NCI-H2081 (cell line): ENCODE data around the gene RPS2.
"Not testable (repeated sequence)": the region's sequence is repeated elsewhere in the genome, so short reads cannot be mapped to it uniquely, and the experiment has no call there.

Experiments used
- DNase-seq, 2 experiments: peaks; one replicate each; lab custom pipeline; 2025; lab: John Stamatoyannopoulos, UW

Gene RPS2

DNA sequence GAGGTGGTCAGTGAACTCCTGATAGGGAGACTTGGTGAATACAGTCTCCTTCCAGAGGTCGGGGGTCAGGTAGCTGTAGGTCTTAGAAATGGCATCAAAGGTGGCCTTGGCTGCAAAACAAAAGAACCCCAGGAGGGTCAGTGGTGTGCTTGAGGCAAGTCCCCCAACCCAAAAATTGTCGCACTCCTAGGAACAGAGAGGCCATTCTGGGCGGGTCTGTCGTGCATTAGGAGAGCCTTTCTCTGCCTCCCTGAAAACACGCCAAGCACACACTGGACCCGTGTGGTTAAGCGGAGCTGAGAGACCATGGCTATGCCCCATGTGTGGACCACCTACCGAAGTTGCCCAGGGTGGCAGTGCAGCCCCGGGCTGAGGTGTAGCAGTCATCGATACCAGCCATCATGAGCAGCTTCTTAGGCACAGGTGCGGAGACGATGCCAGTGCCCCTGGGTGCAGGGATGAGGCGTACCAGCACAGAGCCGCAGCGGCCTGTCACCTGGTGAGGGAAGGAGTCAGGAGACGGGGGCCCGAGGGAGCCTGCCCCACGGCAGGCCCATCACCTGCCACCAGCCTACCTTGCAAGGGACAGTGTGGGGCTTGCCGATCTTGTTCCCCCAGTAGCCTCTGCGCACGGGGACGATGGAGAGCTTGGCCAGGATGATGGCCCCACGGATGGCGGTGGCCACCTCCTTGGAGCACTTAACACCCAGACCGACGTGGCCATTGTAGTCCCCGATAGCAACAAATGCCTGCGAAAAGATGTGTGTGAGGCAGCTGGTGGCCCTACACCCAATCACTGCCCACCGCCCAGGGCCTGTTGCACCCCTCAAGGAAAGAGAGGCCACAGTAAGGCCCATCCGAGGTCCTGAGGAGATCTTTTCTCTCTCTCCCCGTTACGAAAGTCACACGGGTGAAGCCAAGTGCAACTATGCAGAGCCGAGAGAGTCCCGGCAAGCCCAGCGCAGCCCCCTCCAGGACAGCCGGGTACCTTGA, 2.2 kb downstream of the RPS2 start:
- DNase-seq, result not testable (repeated sequence)

- peak in 1 of 2 experiments; percentile 26 for DNase-seq
These were observed 3.0 kb downstream of the RPS2 start for GRCh38 chr16:1961651-1962067.

- peak; percentile 51 to 77 for DNase-seq
These were observed 3.7 kb downstream of the RPS2 start for GRCh38 chr16:1960665-1961630.

DNA sequence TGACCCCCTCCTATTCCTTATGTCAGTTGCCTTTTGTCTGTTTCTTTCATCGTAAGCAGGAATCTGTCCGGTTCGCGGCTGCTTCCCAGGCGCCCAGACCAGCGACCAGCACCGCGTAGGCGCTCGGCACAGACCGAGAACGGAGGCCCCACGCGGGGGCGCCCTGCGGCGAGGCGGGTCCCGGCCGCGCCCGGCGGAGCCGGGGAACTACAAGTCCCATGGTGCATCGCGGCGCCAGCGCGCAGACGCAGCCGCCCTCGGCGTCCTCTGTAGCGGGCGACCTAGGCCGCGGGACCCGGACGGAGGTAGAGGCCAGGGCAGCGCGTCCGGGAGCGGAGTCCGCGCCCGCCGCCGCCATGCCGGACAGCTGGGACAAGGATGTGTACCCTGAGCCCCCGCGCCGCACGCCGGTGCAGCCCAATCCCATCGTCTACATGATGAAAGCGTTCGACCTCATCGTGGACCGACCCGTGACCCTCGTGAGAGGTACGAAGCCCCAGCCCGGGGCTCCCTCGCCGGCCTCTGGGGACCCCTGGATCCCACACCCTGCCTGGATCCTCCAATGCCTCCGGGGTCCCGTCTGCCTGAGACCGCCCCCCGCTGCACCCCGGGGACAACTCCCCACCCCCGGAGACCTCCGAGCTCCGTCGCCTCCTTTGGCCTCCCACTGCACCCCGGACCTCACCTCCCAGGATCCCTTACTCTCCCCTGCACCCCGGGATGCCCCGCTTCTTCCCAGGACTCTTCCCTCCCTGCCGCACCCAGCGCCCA, 5.2 kb downstream of the RPS2 start, which contains the start of gene NDUFB10:
NDUFB10 (plus strand) TSS at position 270 of the 771 bp plus-strand sequence; CDS start at position 357, 87 bp downstream.
- peak; percentile 83 to 88 for DNase-seq

- no peak for DNase-seq
These were observed 5.8 kb downstream of the RPS2 start for GRCh38 chr16:1958715-1959268.

GRCh38 chr16:1958143-1958491, 6.5 kb downstream of the RPS2 start:
- not testable (repeated sequence) for DNase-seq

DNA sequence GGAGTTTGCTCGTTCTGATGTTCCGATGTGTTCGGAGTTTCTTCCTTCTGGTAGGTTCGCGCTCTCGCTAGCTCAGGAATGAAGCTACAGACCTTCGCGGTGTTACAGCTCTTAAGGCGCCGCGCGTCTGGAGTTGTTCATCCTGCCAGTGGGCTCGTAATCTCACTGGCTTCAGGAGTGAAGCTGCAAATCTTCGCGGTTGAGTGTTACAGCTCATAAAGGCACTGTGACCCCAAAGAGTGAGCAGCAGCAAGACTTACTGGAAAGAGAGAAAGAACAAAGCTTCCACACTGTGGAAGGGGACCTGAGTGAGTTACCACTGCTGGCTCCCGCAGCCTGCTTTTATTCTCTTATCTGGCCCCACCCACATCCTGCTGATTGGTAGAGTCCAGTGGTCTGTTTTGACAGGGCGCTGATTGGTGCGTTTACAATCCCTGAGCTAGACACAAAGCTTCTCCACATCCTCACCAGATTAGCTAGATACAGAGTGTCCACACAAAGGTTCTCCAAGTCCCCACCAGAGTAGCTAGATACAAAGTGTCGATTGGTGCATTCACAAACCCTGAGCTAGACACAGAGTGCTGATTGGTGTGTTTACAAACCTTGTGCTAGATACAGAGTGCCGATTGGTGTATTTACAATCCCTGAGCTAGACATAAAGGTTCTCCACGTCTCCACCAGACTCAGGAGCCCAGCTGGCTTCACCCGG, 7.0 kb downstream of the RPS2 start:
- not testable (repeated sequence) for DNase-seq

DNA sequence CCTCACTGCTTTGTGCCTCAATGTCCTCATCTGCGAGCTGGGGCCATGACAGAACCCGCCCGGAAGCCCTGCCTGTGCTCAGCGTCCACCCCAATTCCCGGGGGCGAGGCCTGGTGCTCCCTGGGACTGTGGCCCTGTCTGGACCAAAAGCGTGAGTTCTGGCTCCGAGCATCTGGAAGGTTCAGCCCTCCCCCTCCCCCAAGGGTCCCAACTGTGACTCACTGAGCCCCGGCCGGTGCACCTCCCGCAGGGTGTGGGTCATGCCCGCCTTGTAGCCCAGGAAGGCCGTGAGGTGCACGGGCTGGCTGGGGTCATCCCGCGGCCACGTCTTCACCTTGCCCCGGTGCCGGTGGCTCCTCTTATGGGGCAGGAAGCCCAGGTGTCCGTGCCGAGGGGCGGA, 10.9 kb downstream of the RPS2 start:
- DNase-seq, result no peak

- no peak for DNase-seq
These were observed 14.1 kb downstream of the RPS2 start for GRCh38 chr16:1950559-1950958.

DNA sequence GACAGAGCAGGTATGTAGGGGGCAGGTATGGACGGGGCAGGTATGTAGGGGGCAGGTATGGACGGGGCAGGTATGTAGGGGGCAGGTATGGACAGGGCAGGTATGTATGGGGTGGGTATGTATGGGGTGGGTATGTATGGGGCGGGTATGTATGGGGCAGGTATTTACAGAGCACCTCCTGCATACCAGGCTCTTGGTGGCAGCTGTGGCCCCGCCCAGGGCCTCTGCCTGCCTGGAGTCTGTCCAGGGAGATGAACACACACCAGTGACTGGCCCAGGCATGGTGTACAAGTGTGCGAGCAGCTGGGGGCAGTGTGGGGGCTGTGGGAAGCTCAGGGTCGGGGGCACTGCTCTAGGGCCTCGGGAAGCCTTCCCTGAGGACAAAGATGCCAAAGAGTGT, 14.6 kb downstream of the RPS2 start:
- DNase-seq, result no peak

DNA sequence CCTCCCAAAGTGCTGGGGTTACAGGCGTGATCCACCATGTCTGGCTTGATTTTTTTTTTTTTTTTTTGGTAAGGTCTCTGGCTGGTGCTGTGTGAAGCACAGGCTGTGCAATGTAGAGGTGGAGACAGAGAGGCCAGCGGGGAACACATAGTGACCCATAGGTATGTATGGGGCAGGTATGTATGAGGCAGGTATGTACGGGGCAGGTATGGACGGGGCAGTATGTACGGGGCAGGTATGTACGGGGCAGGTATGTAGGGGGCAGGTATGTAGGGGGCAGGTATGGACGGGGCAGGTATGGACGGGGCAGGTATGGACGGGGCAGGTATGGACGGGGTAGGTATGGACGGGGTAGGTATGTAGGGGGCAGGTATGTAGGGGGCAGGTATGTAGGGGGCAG, 15.1 kb downstream of the RPS2 start:
- DNase-seq, result no peak

DNA sequence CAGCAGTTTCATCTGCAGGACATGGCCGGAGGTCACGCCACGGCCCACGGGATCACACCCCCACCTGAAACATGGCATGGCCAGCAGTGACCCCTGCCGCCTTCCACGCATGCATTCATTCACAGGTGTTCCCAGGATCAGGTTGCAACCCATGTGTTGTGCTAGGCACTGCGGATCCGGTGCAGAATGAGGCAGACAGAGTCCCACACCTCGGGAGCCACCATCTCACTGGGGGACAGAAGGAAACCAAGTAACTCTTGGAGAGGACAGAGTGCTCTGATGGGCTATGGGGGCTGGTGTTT, 17.3 kb downstream of the RPS2 start:
- DNase-seq, result no peak

GRCh38 chr16:1946495-1947368, 17.9 kb downstream of the RPS2 start:
- no peak for DNase-seq

GRCh38 chr16:1945559-1946391, 18.9 kb downstream of the RPS2 start:
- no peak for DNase-seq

- DNase-seq, result no peak
These were observed 19.9 kb downstream of the RPS2 start for GRCh38 chr16:1944612-1945199.

GRCh38 chr16:1942810-1943726, 21.6 kb downstream of the RPS2 start, which contains the start of gene MSRB1:
MSRB1 (minus strand) TSS chr16:1943199; CDS start chr16:1943156, 43 bp downstream.
- DNase-seq, result peak; percentile 98 to 99
